Measurements from ENCODE around the gene ZNHIT2.

ZNHIT2 gene

DNA sequence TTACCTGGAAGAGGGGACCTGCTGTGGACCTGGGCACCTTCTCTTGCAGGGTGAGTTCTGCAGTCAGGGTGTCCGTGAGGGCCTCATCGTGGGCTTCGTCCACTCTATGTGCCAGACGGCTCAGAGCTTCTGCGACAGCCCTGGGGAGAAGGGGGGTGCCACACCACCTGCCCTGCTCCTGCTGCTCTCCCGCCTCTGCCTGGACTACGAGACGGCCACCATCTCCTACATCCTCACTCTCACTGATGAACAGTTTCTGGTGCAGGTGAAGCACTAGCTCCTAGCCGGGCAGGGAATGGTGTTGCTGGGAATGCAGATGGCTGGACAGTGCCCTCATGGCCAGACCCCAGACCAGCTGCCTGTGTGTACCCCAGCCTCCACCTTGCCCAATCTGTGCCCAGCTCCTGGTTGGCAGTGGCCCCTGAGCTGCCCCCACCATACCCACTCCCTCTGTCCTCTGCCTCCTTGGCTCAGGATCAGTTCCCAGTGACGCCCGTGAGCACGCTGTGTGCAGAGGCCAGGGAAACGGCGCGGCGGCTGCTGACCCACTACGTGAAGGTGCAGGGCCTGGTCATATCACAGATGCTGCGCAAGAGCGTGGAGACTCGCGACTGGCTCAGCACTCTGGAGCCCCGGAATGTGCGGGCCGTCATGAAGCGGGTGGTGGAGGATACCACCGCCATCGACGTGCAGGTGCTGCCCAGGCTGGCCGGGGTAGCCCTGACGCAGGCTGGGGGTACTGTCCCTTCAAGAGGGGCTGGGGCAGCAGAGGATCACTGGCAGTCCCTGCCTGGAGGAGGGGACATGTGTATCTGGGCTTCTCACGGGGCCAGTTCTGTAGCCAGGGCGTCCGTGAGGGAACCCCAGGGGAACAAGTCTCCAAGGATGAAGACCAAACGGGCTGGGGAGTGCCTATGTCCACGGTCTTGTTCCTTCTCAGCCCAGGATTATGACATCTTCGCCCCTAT is 8.0 kb downstream of the ZNHIT2 start:
- DNase-seq (ENCODE audit: low read depth, low spot score) = no peak
- H3K27ac ChIP-seq = no peak overlapping the region

DNA sequence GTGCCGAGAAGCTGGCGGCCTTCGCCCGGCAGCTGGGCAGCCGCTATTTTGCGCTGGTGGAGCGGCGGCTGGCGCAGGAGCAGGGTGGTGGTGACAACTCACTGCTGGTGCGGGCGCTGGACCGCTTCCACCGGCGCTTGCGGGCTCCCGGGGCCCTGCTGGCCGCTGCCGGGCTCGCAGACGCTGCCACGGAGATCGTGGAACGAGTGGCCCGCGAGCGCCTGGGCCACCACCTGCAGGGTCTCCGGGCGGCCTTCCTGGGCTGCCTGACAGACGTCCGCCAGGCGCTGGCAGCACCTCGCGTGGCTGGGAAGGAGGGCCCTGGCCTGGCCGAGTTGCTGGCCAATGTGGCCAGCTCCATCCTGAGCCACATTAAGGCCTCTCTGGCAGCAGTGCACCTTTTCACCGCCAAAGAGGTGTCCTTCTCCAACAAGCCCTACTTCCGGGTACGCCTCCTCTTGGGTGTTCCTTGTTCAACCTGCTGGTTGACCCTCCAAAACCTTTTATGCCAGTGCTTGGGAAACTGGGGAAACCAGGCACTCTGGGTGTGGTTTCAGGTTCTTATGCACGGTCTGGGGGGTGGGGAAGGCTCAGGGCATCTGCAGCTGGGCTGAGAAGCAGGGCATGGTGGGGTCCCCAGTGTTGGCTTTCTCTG is 8.9 kb downstream of the ZNHIT2 start:
- DNase-seq (ENCODE audit: low read depth, low spot score) = no peak
- H3K27ac ChIP-seq = no peak overlapping the region

DNA sequence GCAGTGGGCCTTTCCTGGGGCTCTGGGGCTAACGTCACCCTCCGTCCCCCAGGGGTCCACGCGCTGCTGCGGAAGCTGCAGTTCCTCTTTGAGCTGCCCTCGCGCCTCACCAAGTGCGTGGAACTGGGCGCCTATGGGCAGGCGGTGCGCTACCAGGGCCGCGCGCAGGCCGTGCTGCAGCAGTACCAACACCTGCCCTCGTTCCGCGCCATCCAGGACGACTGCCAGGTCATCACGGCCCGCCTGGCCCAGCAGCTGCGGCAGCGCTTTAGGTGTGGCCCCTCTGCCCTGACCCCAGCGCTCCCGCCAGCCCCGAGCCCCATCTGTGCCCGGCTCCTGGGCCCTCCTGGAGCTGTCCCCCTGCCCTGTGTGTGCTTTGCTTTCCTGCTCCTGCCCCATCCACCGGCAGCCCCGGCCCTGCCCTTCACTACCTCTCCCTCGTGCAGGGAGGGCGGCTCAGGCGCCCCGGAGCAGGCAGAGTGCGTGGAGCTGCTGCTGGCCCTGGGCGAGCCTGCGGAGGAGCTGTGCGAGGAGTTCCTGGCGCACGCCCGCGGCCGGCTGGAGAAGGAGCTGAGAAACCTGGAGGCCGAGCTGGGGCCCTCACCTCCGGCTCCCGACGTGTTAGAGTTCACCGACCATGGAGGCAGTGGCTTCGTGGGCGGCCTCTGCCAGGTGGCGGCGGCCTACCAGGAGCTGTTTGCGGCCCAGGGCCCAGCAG is 9.6 kb downstream of the ZNHIT2 start:
- no peak for DNase-seq (ENCODE audit: low read depth, low spot score)
- H3K27ac ChIP-seq = no peak overlapping the region

DNA sequence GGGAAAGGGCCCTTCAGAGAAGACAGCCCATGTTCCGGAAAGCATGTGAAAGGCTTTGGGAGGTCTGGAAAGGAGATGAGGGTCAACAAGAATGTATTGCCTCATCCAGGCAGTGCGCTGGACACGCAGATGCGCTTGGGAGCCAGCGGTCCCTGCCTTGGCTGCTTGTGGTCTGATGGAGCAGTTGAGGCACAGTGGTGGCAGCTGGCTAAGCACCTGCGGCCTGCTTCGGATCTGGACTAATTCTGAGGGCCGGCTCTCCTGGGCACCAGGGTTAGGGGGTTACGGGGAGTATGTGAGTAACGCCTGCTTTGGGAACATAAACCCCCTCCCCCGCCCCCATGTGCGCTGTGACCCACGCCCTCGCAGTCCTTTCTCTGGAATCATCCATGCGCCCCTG is 10.4 kb downstream of the ZNHIT2 start:
- H3K27ac ChIP-seq = no peak overlapping the region
- DNase-seq (ENCODE audit: low read depth, low spot score) = no peak

DNA sequence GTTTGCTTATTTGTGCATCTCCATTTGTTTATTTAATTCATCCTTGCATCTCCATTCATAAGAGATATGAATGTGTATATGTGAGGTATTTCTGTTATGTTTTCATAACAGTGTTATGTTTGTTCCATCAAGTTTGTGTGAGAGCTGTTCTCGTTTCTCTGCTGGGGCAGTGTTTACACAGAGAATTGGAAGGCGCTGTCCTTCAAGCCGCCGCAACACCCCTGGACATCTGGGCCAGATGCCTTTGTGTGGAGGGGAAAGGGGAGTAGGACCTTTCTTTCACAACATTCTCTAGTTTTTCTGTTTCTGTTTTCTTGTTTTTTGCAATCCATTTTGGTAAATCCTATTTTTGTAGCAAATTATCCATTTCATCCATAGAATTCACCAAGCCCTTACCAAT is 12.9 kb downstream of the ZNHIT2 start:
- no peak overlapping the region for H3K27ac ChIP-seq
- no peak for DNase-seq (ENCODE audit: low read depth, low spot score)

DNA sequence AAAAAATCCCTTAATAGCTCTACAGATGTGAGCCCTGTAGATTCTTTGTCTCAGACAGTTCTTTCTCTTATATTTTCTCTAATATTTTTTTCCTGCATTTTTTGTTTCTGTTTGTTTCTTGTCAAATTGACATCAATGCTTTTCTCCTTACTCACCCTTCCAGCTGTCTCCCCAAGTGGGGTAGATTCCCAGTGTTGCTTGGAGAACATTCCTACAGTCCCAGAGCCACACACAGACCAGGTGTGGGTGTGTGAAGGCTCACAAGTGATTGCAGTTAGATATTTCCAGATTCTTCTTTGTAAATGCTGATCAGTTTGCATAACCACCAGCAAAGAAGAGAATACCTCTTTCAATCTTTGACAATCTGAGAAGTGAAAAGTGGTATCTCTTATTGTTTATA is 14.0 kb downstream of the ZNHIT2 start:
- DNase-seq (ENCODE audit: low read depth, low spot score) = no peak
- H3K27ac ChIP-seq = no peak overlapping the region

DNA sequence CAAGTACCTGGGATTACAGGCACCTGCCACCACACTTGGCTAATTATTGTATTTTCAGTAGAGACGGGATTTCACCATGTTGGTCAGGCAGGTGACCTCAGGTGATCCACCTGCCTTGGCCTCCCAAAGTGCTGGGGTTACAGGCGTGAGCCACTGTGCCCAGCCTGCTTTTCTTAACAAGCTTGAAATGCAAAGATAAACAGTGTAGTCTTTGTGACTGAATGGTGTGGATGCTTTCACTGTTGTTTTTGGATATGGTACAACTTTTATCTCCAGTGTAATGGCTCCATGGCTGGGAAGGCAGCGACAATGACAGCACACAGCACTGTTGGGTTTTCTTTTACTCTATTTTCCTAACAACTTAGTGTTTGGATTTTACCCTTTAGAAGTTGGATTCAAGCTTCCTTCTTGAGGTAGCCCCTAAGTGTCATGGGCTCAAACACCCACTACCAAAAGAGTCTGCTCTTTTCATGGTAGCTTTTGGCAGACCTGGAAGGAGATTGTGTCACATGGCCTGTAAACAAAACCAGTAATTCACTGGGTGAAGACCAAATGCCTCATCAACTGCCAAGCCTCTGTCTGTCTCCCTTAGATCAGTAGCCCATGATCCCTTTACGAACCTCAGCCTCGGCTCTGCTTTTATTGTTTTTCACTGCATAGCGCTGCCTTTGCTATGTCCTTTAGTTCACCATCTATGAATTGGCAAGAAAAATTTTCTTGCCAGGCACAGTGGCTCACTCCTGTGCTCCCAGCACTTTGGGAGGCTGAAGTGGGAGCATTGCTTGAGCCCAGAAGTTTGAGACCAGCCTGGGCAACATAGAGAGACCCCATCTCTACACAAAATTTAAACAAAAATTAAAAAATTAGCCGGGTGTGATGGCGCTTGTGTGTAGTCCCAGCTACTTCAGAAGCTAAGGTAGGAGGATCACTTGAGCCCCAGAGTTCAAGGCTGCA is 15.1 kb downstream of the ZNHIT2 start:
- peak overlapping the region; percentile 42 for H3K27ac ChIP-seq
- no peak for DNase-seq (ENCODE audit: low read depth, low spot score)

DNA sequence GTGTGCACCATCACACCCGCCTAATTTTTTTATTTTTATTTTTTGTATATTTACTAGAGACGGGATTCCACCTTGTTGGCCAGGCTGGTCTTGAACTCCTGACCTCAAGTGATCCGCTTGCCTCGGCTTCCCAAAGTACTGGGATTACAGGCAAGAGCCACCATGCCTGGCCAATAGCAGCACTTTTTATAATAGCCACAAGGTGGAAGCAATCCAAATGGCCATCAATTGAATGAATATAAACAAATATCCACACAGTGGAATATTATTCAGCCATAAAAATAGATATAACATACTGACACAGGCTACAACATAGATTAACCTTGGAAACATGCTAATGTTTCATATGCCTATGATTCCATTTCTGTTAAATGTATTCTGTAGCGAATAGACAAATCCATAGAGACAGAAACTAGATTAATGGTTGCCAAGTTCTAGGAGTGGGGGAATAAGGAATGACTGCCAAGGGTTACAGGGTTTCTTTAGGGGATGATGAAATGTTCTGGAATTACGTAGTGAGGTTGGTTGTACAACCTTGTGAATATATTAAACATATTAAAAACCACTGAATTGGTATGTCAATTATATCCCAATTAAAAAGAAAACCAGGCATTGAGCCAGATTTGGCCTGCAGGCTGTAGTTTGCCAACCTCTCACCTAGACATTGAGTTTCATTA is 16.7 kb downstream of the ZNHIT2 start:
- DNase-seq (ENCODE audit: low read depth, low spot score) = no peak

DNA sequence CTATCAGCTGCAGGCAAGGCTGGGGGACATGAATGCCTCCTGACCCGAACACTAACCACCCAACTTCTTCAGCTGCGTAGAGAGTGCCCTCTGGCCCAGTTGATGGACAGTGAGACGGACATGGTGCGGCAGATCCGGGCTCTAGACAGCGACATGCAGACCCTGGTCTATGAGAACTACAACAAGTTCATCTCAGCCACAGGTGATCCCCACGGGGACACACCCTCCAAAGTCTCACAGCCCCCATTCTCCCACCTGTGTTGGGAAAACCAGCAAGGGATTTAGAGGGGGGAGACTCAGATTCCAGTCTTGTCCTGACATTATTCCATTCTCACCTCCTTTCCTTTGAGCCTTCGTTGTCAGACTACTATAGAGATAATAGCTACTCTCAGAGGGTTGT is 20.6 kb downstream of the ZNHIT2 start:
- H3K27ac ChIP-seq = peak overlapping the region; percentile 84

More for the DNA sequence above, 16.7 kb downstream of the ZNHIT2 start:
- peak overlapping the region; percentile 42 for H3K27ac ChIP-seq

DNA sequence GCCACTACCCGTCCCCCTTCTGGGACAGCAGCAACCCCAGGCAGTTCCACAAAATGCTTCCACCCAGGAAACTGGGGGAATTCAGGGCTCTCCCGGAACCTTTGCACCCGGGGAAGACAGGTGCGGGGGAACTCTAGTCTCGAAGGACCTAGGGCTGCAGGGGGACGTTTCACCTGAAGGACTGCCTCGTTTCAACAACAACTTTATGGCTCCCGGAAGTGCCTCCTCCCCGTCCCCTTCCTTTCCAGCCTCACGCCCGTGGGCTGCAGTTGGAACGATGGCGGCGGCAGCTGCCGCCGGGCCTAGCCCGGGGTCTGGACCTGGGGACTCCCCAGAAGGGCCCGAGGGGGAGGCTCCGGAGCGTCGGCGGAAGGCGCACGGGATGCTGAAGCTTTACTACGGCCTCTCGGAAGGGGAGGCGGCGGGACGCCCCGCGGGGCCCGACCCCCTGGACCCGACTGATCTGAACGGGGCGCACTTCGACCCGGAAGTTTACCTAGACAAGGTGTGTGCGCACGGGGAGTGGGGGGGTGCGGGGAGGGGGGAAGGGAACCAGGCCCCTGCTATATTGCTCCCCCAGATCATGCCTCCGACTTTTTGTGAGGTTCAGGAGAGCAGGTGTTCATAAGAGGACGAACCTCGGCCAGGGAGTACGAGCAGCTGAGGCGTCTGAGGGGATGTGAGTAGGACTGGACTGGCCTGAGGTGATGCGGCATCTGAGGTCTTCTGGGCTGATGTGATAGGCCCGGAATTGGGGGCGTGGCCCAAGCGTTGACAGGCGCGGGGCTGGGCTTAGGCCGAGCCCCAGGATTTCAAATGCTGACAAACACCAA is 21.3 kb downstream of the ZNHIT2 start, which contains the start of gene VPS51:
VPS51 (plus strand) TSS at position 241 of the 833 bp plus-strand sequence; CDS start at position 278, 37 bp downstream.
- no peak for DNase-seq (ENCODE audit: low read depth, low spot score)

More for the DNA sequence above, 20.6 kb downstream of the ZNHIT2 start:
- DNase-seq (ENCODE audit: low read depth, low spot score) = no peak

DNA sequence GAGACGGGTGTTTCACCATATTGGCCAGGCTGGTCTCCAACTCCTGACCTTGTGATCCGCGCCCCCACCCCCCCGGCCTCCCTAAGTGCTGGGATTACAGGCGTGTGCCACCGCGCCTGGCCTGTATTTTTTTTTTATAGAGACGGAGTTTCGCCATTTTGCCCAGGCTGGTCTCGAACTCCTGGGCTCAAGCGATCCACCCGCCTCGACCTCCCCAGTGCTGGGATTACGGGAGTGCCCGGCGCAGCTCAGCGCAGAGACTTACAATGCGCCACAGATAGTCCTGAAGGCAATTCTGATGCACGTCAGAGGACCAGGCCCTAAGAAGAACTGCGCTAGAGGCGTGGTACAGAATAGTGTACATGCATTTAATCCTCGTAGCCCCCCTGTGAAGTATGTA is 22.1 kb downstream of the ZNHIT2 start:
- peak overlapping the region; percentile 84 for H3K27ac ChIP-seq
- no peak for DNase-seq (ENCODE audit: low read depth, low spot score)

More for the DNA sequence above, 21.3 kb downstream of the ZNHIT2 start, which contains the start of gene VPS51:
- H3K27ac ChIP-seq = peak within 1 kb of the TSS; percentile 84

DNA sequence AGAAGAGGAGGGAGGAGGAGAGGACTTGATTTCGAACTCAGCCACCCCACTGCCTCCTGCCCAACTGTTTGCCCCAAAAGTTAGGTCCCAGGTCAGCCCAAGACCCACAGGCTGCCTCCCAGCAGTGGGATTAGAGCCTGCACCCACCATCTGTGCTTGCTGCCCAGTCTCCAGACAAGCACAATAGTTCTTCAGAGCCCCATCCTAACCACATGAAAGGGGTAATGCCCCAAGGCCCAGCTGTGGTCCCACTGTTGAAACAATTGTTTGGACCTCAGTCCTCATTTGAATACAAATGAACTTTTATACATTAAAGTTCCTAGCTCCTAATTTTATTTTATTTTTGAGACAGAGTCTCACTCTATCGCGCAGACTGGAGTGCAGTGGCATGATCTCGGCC is 26.9 kb downstream of the ZNHIT2 start:
- no peak overlapping the region for H3K27ac ChIP-seq
- no peak for DNase-seq (ENCODE audit: low read depth, low spot score)

DNA sequence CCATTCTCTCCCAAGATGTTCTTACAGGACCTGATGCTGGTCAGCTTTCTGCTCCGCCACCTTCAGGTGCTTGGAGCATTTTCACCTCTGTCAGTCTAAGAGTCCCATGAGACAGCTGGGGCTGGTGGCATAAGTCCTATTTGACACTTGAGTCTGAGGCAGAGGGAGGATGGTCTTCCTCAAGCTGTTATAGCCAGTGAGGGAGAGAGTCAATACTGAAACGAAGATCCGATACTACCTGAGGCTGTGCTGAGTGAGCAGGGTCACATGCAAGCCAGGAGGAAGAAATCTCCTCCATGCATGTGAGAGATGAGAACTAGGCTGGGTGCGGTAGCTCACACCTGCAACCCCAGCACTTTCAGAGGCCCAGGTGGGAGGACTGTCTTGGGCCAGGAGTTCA is 27.9 kb downstream of the ZNHIT2 start:
- DNase-seq (ENCODE audit: low read depth, low spot score) = no peak
- H3K27ac ChIP-seq = no peak overlapping the region

DNA sequence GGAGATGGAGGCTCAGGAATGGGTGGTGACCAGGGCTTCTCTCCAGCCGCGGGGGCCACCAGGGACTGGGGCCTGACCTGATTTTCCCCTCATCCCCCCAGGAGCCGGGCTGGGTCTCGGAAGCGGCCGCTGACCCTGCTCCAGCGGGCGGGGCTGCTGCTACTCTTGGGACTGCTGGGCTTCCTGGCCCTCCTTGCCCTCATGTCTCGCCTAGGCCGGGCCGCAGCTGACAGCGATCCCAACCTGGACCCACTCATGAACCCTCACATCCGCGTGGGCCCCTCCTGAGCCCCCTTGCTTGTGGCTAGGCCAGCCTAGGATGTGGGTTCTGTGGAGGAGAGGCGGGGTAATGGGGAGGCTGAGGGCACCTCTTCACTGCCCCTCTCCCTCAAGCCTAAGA is 29.7 kb downstream of the ZNHIT2 start:
- no peak for DNase-seq (ENCODE audit: low read depth, low spot score)
- H3K27ac ChIP-seq = no peak overlapping the region

DNA sequence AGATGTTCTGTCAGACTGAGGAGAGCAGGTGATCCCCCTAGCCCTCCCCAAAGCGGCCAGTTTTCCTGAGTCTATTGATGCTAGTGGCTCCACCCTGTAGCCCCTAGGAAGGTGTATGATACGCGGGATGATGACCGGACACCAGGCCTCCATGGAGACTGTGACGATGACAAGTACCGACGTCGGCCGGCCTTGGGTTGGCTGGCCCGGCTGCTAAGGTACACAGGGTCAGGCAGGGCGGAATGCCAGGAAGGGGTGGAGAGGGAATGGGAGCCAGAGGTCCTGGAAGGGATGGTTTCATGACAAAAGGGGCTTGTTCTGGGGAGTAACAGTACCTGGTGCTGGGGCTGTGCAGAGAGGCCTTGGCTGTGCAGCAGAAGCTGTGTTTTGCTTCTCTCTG is 30.3 kb downstream of the ZNHIT2 start:
- no peak overlapping the region for H3K27ac ChIP-seq
- no peak for DNase-seq (ENCODE audit: low read depth, low spot score)

DNA sequence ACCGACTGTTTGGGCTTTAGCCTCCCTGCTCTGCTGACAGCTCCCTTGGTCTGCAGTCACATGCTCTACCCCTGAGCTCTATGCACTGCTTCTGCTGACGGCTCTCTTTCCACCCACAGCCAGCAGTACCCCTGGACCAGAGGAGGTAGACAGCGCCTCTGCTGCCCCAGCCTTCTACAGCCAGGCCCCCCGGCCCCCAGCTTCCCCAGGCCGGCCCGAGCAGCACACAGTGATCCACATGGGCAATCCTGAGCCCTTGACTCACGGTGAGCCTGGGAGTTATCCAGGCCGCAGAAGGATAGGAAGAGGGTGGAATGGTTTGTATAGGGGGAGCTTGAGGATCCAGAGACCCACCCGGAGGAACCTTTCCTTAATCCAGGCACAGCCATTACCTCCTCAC is 30.7 kb downstream of the ZNHIT2 start:
- H3K27ac ChIP-seq = no peak overlapping the region
- no peak for DNase-seq (ENCODE audit: low read depth, low spot score)

DNA sequence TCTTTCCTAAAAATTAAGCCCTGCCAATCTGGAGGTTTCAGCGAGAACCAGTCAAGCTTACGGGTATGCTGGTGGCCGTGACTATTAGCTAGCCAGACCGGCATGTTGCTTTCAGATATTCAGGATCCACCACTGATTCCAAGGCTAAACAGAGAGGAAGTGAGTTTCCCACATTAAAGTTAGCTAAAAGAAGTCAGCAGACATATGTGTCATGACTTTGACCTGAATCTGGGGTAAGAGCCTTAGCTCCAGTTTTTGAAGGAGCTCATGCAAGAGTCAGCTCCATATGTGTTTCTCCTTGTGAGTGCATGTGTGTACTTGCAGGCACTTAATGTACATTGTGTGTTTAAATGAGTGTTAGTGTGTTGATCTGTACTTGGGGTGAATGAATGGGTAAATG is 32.1 kb downstream of the ZNHIT2 start:
- no peak overlapping the region for H3K27ac ChIP-seq
- DNase-seq (ENCODE audit: low read depth, low spot score) = no peak
